Measurements from ENCODE around the gene TTC19. TPM values are rescaled to one million over a fixed set of nuclear protein-coding genes. Genes with fewer than 3 reads are reported as not detected.

Gene TTC19, protein sequence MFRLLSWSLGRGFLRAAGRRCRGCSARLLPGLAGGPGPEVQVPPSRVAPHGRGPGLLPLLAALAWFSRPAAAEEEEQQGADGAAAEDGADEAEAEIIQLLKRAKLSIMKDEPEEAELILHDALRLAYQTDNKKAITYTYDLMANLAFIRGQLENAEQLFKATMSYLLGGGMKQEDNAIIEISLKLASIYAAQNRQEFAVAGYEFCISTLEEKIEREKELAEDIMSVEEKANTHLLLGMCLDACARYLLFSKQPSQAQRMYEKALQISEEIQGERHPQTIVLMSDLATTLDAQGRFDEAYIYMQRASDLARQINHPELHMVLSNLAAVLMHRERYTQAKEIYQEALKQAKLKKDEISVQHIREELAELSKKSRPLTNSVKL
- total RNA-seq, result 10 to 100 TPM; 40.1 to 42.3 (median 40.2) TPM
- total RNA-seq (2013), result 41.5 TPM

DNA sequence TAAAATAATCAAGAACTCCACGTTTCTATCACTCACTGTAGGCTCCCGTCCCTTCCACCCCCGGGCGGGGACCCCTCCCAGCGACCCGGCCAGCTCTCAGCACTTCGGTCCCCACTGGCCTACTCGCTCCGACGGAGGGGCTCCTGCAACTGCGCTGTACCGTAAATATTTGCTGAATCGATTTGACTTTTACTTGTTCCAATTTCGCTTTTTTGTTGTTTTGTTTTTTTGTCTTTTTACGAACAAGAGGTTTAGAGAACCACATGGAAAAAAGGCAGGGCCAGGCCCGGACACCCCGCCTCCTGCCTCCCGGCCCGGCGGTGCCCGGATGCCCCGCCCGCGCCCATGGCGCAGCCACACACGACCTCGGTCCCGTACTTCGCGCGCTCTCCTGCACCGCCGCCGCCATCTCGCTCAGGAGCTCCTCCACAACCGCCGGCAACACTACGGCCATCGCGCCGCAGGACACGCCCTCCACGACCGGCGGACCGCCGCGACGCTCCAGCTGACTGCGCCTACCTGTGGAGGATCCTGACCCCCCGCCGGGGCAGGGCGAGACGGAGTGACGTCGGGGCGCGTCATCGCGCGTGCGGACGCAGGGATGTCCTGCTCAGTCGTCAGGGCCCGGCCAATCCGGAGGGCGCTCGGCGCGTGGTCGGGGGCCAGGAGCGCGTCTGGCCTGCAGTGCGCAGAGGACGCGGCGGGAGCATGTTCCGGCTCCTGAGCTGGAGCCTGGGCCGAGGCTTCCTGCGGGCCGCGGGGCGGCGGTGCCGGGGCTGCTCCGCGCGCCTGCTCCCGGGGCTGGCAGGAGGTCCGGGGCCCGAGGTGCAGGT is at the start of gene TTC19, which contains the start of gene ZSWIM7:
Gene TTC19 (plus strand): TSS at position 684 of the 833 bp plus-strand sequence. CDS start 25 bp downstream, at position 709.
Gene ZSWIM7 (minus strand): TSS at position 564 of the 833 bp plus-strand sequence. CDS start 110 bp downstream, at position 454.
- Histone ChIP-seq H3K27me3 (ENCODE audit: control insufficient read depth, insufficient read depth, low read length) (no peaks in the 10 kb centered on the region), H3K36me3 (ENCODE audit: control insufficient read depth, insufficient read depth, low read length) (peaks cover 24% of the 10 kb centered on the region), H3K9me3 (ENCODE audit: control insufficient read depth, insufficient read depth, low read length) (no peaks in the 10 kb centered on the region), H3K27ac (ENCODE audit: low read length) (peak within 1 kb of the TSS; percentile 88), H3K4me1 (ENCODE audit: control insufficient read depth, insufficient read depth, low read length) (peaks cover 17% of the 10 kb centered on the region), H3K4me3 (ENCODE audit: low read length) (peak within 1 kb of the TSS; percentile 74)
- WGBS (ENCODE audit: insufficient coverage), result under 1% methylated on average over 91 of the region's 91 CpGs
- Mint-ChIP-seq H3K9me3 (no peaks in the 10 kb centered on the region), H3K4me1 (peaks cover 19 to 30% of the 10 kb centered on the region in 2 donors), H3K36me3 (no peaks in the 10 kb centered on the region), H3K27ac (peak within 1 kb of the TSS; percentile 75 to 83), H3K27me3 (ENCODE audit: low read depth in 2 of 2) (no peaks in the 10 kb centered on the region), H3K4me3 (peak within 1 kb of the TSS; percentile 95)
- intact Hi-C loops (cut with micrococcal nuclease), result no loop called here
- TF ChIP-seq, protein P1, sequence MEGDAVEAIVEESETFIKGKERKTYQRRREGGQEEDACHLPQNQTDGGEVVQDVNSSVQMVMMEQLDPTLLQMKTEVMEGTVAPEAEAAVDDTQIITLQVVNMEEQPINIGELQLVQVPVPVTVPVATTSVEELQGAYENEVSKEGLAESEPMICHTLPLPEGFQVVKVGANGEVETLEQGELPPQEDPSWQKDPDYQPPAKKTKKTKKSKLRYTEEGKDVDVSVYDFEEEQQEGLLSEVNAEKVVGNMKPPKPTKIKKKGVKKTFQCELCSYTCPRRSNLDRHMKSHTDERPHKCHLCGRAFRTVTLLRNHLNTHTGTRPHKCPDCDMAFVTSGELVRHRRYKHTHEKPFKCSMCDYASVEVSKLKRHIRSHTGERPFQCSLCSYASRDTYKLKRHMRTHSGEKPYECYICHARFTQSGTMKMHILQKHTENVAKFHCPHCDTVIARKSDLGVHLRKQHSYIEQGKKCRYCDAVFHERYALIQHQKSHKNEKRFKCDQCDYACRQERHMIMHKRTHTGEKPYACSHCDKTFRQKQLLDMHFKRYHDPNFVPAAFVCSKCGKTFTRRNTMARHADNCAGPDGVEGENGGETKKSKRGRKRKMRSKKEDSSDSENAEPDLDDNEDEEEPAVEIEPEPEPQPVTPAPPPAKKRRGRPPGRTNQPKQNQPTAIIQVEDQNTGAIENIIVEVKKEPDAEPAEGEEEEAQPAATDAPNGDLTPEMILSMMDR (IDR thresholded peaks at IDR 0.05), result no peak
- DNase-seq, result peak; percentile 93 to 95
- ATAC-seq, result peak; percentile 87 to 94 (median 88)

DNA sequence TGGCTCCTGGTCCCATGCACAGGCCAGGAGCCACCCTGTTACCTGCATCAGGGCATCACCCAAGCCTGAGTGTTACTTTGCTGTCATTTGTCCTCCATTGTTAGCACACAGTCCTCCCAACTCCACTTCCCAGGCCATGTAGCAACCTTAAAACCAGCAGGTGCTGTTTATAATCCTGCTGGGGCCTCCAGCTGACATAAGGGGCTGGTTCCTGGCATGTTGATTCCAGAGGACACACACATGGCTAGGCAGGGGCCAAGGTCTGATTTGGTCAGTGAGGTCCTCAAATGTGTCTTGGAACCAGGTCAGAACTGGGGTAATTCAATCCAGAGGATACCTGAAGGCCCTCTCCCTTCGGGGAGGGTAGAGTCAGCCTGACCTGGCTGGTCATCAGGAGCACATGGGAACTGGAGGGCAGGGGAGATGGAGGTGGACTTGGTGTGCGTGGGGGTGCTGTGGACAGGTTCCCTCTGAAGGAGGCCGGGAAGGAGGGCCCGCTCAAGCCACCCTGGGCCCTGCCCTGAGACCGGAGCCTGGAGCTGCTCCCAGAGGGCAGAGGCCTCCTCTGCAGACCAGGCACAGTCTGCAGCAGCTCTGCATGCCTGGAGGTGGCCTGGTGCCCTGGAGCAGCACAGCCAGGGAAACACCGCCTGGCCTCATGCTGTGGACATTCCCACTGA is 48.1 kb upstream of the TTC19 start:
- ATAC-seq, result no peak
- Histone ChIP-seq H3K27ac (ENCODE audit: low read length) (no peak overlapping the region), H3K4me3 (ENCODE audit: low read length) (no peak overlapping the region), H3K27me3 (ENCODE audit: control insufficient read depth, insufficient read depth, low read length) (peaks cover 3% of the 10 kb centered on the region), H3K36me3 (ENCODE audit: control insufficient read depth, insufficient read depth, low read length) (no peaks in the 10 kb centered on the region), H3K4me1 (ENCODE audit: control insufficient read depth, insufficient read depth, low read length) (no peaks in the 10 kb centered on the region), H3K9me3 (ENCODE audit: control insufficient read depth, insufficient read depth, low read length) (no peaks in the 10 kb centered on the region)
- no peak for DNase-seq
- H3K4me3 Mint-ChIP-seq, result no peak overlapping the region
- no peaks in the 10 kb centered on the region for H3K9me3 Mint-ChIP-seq
- no peaks in the 10 kb centered on the region for H3K36me3 Mint-ChIP-seq
- no peaks in the 10 kb centered on the region for H3K4me1 Mint-ChIP-seq
- H3K27me3 Mint-ChIP-seq (ENCODE audit: low read depth in 2 of 2), result peaks cover 4 to 8% of the 10 kb centered on the region in 2 donors
- no peak overlapping the region for H3K27ac Mint-ChIP-seq
- intact Hi-C loops (cut with micrococcal nuclease), result no loop called here
- TF ChIP-seq, protein P1 (IDR thresholded peaks at IDR 0.05), result no peak
- WGBS (ENCODE audit: insufficient coverage), result 92% methylated on average over 6 of the region's 6 CpGs

DNA sequence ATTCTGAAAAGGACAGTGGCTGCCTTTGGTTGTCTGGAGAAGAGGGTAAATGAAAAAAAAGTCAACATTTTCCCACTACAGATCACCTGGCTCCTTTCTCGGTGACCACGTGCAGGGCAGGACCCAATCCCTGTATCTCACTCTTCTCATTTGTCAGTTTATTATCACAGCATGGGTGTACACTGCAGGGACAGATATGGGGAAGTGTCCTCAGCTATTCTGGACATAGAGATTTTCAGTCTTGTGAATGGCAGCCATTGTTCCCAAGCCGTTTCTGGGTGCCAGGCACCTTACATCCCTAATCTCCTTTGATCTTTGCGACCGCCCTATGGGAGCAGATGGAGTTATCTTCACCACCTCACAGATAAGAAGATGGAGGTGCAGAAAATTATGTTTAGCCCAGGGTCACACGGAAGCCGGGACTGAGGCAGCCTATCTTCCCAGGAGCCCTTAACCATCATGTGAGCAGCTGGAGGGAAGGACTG is 47.5 kb upstream of the TTC19 start:
- no peaks in the 10 kb centered on the region for H3K4me1 Mint-ChIP-seq
- ATAC-seq (no peak), DNase-seq (no peak)
- no peak overlapping the region for H3K27ac Mint-ChIP-seq
- no peaks in the 10 kb centered on the region for H3K27me3 ChIP-seq (ENCODE audit: control insufficient read depth, insufficient read depth, low read length)
- H3K9me3 Mint-ChIP-seq, result no peaks in the 10 kb centered on the region
- no peaks in the 10 kb centered on the region for H3K4me1 ChIP-seq (ENCODE audit: control insufficient read depth, insufficient read depth, low read length)
- no peak overlapping the region for H3K4me3 ChIP-seq (ENCODE audit: low read length)
- H3K27me3 Mint-ChIP-seq (ENCODE audit: low read depth in 2 of 2), result peaks cover 0 to 5% of the 10 kb centered on the region in 2 donors
- H3K27ac ChIP-seq (ENCODE audit: low read length), result no peak overlapping the region
- H3K36me3 ChIP-seq (ENCODE audit: control insufficient read depth, insufficient read depth, low read length), result no peaks in the 10 kb centered on the region
- TF ChIP-seq, protein P1 (IDR thresholded peaks at IDR 0.05), result no peak
- WGBS (ENCODE audit: insufficient coverage), result 93% methylated on average over 5 of the region's 7 CpGs
- no peak overlapping the region for H3K4me3 Mint-ChIP-seq
- intact Hi-C loops (cut with micrococcal nuclease), result no loop called here
- no peaks in the 10 kb centered on the region for H3K36me3 Mint-ChIP-seq
- no peaks in the 10 kb centered on the region for H3K9me3 ChIP-seq (ENCODE audit: control insufficient read depth, insufficient read depth, low read length)
